ENCODE results near the gene PCDH12.
A peak's percentile ranks its signal among the peaks of the same experiment; 100 is the strongest.

PCDH12 gene

DNA sequence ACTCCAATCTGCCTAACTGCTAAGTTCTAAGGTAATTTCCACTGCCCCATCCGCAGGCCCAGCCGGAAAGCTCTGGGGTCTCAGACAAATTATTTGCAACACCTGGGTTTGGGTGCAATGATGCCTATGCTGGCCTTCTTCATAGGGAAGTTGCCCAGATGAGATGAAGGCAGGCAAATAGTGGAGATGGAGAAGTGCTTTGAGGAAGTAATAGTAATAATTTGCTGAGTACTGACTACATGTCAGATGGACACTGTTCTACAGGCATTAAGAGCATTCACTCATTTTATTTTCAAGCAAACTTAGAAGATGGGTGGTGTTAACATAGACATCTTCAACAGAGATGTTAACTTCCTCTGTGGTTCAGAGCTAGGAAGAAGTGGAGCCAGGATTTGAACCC is 3.8 kb downstream of the PCDH12 start:
- H3K36me3 Mint-ChIP-seq (ENCODE audit: low read depth): no peaks in the 10 kb centered on the region
- no peaks in the 10 kb centered on the region for H3K9me3 Mint-ChIP-seq
- H3K4me1 Mint-ChIP-seq (ENCODE audit: low read depth): peaks cover 33% of the 10 kb centered on the region
- H3K27ac Mint-ChIP-seq: no peak overlapping the region
- H3K4me3 Mint-ChIP-seq: no peak overlapping the region
- no peaks in the 10 kb centered on the region for H3K27me3 Mint-ChIP-seq

DNA sequence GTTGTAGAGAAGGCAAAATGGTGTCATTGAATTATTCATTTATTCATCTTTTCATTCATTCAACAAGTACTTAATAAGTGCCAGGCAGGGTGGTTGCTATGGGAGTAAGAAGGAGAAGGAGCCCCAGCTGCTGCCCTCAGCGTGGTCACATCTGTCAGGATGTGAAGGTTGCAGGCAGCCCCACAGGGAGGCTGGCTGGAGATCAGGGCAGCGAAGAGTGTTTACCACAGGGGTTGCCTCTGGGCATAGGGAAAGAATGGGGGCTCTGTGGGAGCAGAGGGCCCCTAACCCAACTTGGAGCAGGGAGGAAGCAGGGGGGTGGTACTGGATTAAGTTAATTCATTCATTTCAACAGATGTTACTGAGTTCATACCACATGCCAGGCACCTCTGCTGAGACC is 6.0 kb downstream of the PCDH12 start:
- Mint-ChIP-seq H3K4me3 (no peak overlapping the region), H3K4me1 (ENCODE audit: low read depth) (peaks cover 15% of the 10 kb centered on the region)

GRCh38 chr5:141951332-141951781 is 6.6 kb downstream of the PCDH12 start:
- Mint-ChIP-seq H3K9me3 (no peaks in the 10 kb centered on the region), H3K27me3 (no peaks in the 10 kb centered on the region), H3K4me1 (ENCODE audit: low read depth) (peaks cover 15% of the 10 kb centered on the region), H3K4me3 (no peak overlapping the region), H3K27ac (no peak overlapping the region), H3K36me3 (ENCODE audit: low read depth) (no peaks in the 10 kb centered on the region)

More for the DNA sequence above, 6.0 kb downstream of the PCDH12 start:
- Mint-ChIP-seq H3K9me3 (no peaks in the 10 kb centered on the region), H3K27me3 (no peaks in the 10 kb centered on the region), H3K27ac (no peak overlapping the region), H3K36me3 (ENCODE audit: low read depth) (no peaks in the 10 kb centered on the region)

- Mint-ChIP-seq H3K4me1 (ENCODE audit: low read depth) (peaks cover 15% of the 10 kb centered on the region), H3K27ac (no peak overlapping the region), H3K27me3 (no peaks in the 10 kb centered on the region), H3K36me3 (ENCODE audit: low read depth) (no peaks in the 10 kb centered on the region), H3K9me3 (no peaks in the 10 kb centered on the region), H3K4me3 (no peak overlapping the region)
Measured at GRCh38 chr5:141950207-141951005, 7.6 kb downstream of the PCDH12 start.

GRCh38 chr5:141949511-141949910 is 8.5 kb downstream of the PCDH12 start:
- Mint-ChIP-seq H3K4me3 (no peak overlapping the region), H3K36me3 (ENCODE audit: low read depth) (no peaks in the 10 kb centered on the region), H3K4me1 (ENCODE audit: low read depth) (peaks cover 15% of the 10 kb centered on the region), H3K9me3 (no peaks in the 10 kb centered on the region), H3K27ac (no peak overlapping the region), H3K27me3 (no peaks in the 10 kb centered on the region)

DNA sequence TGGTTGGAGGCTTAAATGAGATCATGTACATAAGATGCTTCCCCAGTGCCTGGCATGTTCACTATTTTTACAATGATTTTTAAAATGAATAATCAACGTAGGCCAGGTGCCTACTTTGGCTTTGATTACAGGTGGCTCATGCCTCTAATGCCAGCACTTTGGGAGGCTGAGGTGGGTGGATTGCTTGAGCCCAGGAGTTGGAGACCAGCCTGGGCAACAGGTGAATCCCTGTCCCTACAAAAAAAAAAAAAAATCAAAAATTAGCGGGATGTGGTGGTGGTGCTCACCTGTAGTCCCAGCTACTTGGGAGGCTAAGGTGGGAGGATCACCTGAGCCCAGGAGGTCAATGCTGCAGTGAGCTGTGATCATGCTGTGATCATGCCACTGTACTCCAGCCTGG is 9.2 kb downstream of the PCDH12 start:
- Mint-ChIP-seq H3K4me3 (no peak overlapping the region), H3K4me1 (ENCODE audit: low read depth) (peaks cover 15% of the 10 kb centered on the region), H3K27me3 (no peaks in the 10 kb centered on the region), H3K36me3 (ENCODE audit: low read depth) (no peaks in the 10 kb centered on the region), H3K27ac (no peak overlapping the region), H3K9me3 (no peaks in the 10 kb centered on the region)

GRCh38 chr5:141947316-141947715 is 10.7 kb downstream of the PCDH12 start:
- H3K27ac Mint-ChIP-seq: no peak overlapping the region
- peaks cover 11% of the 10 kb centered on the region for H3K4me1 Mint-ChIP-seq (ENCODE audit: low read depth)
- no peaks in the 10 kb centered on the region for H3K27me3 Mint-ChIP-seq
- H3K9me3 Mint-ChIP-seq: no peaks in the 10 kb centered on the region
- H3K4me3 Mint-ChIP-seq: no peak overlapping the region
- no peaks in the 10 kb centered on the region for H3K36me3 Mint-ChIP-seq (ENCODE audit: low read depth)

GRCh38 chr5:141945511-141946051 is 12.4 kb downstream of the PCDH12 start:
- peaks cover 4% of the 10 kb centered on the region for H3K4me1 Mint-ChIP-seq (ENCODE audit: low read depth)
- H3K27ac Mint-ChIP-seq: no peak overlapping the region
- no peaks in the 10 kb centered on the region for H3K27me3 Mint-ChIP-seq
- no peak overlapping the region for H3K4me3 Mint-ChIP-seq
- H3K9me3 Mint-ChIP-seq: no peaks in the 10 kb centered on the region
- H3K36me3 Mint-ChIP-seq (ENCODE audit: low read depth): peaks cover 5% of the 10 kb centered on the region

- H3K4me3 Mint-ChIP-seq: no peak overlapping the region
- peaks cover 15% of the 10 kb centered on the region for H3K36me3 Mint-ChIP-seq (ENCODE audit: low read depth)
- peaks cover 4% of the 10 kb centered on the region for H3K4me1 Mint-ChIP-seq (ENCODE audit: low read depth)
- H3K9me3 Mint-ChIP-seq: no peaks in the 10 kb centered on the region
- H3K27me3 Mint-ChIP-seq: no peaks in the 10 kb centered on the region
- H3K27ac Mint-ChIP-seq: no peak overlapping the region
Measured at GRCh38 chr5:141944076-141944475, 13.9 kb downstream of the PCDH12 start.

DNA sequence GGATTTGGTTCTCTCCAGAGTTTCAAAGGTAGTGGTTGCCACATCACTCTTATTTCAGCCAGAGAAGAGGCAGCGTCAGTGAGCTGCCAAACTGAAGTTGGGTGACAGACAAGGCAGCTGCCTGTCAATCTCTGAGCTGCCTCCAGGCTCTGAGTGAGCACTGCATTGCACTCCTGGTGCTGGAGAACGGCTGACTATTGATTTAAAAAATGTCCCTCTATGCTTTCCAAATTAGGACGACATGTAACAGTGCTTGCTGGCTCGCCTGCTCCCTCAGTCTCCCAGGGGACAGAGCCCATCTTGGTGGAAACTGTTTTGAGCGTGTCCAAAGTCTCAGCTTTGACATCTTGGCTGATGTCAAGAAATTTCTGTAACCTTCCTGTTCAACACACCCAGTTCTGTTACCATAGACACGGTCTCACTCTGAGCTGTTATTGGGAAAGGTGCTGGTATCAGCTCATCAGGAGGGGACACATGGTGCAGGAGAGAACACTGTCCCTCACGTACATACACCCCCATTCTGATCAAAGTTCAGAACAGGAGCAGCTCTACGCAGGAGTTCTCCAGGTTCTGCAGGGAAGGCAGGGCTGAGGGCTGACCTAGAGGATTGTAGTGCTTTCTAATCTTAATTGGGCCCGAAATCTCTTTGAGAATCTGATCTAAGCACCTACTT is 15.7 kb downstream of the PCDH12 start:
- peaks cover 4% of the 10 kb centered on the region for H3K4me1 Mint-ChIP-seq (ENCODE audit: low read depth)
- H3K27me3 Mint-ChIP-seq: no peaks in the 10 kb centered on the region

GRCh38 chr5:141941779-141942178 is 16.2 kb downstream of the PCDH12 start:
- no peak overlapping the region for H3K27ac Mint-ChIP-seq
- no peaks in the 10 kb centered on the region for H3K27me3 Mint-ChIP-seq
- no peaks in the 10 kb centered on the region for H3K9me3 Mint-ChIP-seq
- H3K4me3 Mint-ChIP-seq: no peak overlapping the region
- H3K36me3 Mint-ChIP-seq (ENCODE audit: low read depth): peaks cover 24% of the 10 kb centered on the region
- peaks cover 4% of the 10 kb centered on the region for H3K4me1 Mint-ChIP-seq (ENCODE audit: low read depth)

More for the DNA sequence above, 15.7 kb downstream of the PCDH12 start:
- Mint-ChIP-seq H3K27ac (no peak overlapping the region), H3K36me3 (ENCODE audit: low read depth) (peaks cover 24% of the 10 kb centered on the region), H3K9me3 (no peaks in the 10 kb centered on the region), H3K4me3 (no peak overlapping the region)

- Mint-ChIP-seq H3K27me3 (no peaks in the 10 kb centered on the region), H3K27ac (peak overlapping the region; percentile 61), H3K4me1 (ENCODE audit: low read depth) (peaks cover 4% of the 10 kb centered on the region), H3K9me3 (no peaks in the 10 kb centered on the region), H3K4me3 (no peak overlapping the region), H3K36me3 (ENCODE audit: low read depth) (peaks cover 24% of the 10 kb centered on the region)
Measured at GRCh38 chr5:141941307-141941706, 16.7 kb downstream of the PCDH12 start.

DNA sequence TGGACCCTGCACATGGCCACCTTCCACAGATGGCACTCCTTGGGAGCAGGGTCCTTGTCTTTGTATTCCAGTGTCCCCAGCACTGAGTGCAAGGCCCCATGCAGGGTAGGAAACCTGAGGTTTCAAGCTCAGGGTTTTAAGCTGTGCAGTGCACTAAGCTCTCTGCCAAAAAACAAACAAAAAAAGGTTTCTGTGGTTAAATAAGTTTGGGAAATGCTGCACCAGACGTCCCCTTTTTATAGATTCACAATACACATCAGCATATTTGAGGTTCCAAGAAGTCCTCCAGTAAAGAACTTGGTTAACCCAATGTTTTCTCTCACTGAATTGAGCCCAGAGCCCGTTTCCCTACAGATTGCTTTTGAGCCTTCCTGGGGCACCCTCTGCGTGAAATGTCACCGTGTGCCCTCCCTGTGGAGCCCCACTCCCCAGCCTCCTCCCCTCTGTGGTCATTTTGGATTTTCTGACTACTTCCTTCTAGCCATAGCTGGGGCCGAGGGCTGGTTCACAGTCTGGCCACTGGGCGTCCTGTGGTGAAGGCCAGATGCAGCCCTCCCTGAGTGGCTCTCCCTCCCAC is 17.2 kb downstream of the PCDH12 start:
- Mint-ChIP-seq H3K36me3 (ENCODE audit: low read depth) (peaks cover 28% of the 10 kb centered on the region), H3K27me3 (no peaks in the 10 kb centered on the region), H3K9me3 (no peaks in the 10 kb centered on the region), H3K4me3 (no peak overlapping the region), H3K27ac (peak overlapping the region; percentile 61), H3K4me1 (ENCODE audit: low read depth) (peaks cover 4% of the 10 kb centered on the region)

- Mint-ChIP-seq H3K36me3 (ENCODE audit: low read depth) (peaks cover 54% of the 10 kb centered on the region), H3K4me1 (ENCODE audit: low read depth) (no peaks in the 10 kb centered on the region)
Measured at GRCh38 chr5:141935538-141935937, 22.5 kb downstream of the PCDH12 start.

More at GRCh38 chr5:141935538-141935937, 22.5 kb downstream of the PCDH12 start:
- Mint-ChIP-seq H3K9me3 (no peaks in the 10 kb centered on the region), H3K27me3 (no peaks in the 10 kb centered on the region), H3K4me3 (no peak overlapping the region), H3K27ac (no peak overlapping the region)
